Large intestine (tissue), 3 donors: ENCODE measurements around the gene AJUBA. TPM values are rescaled to one million over a fixed set of nuclear protein-coding genes. Genes with fewer than 3 reads are reported as not detected.
"Not testable (repeated sequence)": the region's sequence is repeated elsewhere in the genome, so short reads cannot be mapped to it uniquely, and the experiment has no call there.

ENCODE experiments used
- DNase-seq, 2 donors: peaks; one replicate each; pipeline versions ENCODE4 v3.0.0 to v3.0.0-alpha.2; 2013
- H3K27ac ChIP-seq: one replicate; pipeline ENCODE4 v1.5.1; 2013; ENCODE audit warnings: low read length
- H3K27me3 ChIP-seq: 2 replicates; pipeline ENCODE4 v1.6.1; 2013; ENCODE audit warnings: low read length; ENCODE audit not compliant: control insufficient read depth, insufficient read depth
- H3K36me3 ChIP-seq: 2 replicates; pipeline ENCODE4 v1.6.1; 2013; ENCODE audit warnings: low read length; ENCODE audit not compliant: control insufficient read depth, insufficient read depth
- H3K4me1 ChIP-seq: one replicate; pipeline ENCODE4 v1.6.1; 2013; ENCODE audit warnings: low read length; ENCODE audit not compliant: control insufficient read depth, insufficient read depth
- H3K4me3 ChIP-seq: one replicate; pipeline ENCODE4 v1.5.1; 2013; ENCODE audit warnings: low read length
- H3K9me3 ChIP-seq: one replicate; pipeline ENCODE4 v1.6.1; 2013; ENCODE audit warnings: mild to moderate bottlenecking, low read depth, low read length, moderate library complexity; ENCODE audit not compliant: control insufficient read depth
- WGBS: methylation state at CpG from one replicate; pipeline ENCODE4 v1.1.5; 2013; ENCODE audit warnings: low lambda C conversion rate; ENCODE audit not compliant: insufficient coverage; 5-methylcytosine and 5-hydroxymethylcytosine counted together
- polyA plus RNA-seq: library from polyadenylated mRNA; unstranded; fragments of 120-200 nt; gene quantifications from one replicate; pipeline ENCODE4 v1.2.1, GENCODE V29; 2013

Gene AJUBA
- polyA plus RNA-seq, 1 donor: 22.0 TPM

DNA sequence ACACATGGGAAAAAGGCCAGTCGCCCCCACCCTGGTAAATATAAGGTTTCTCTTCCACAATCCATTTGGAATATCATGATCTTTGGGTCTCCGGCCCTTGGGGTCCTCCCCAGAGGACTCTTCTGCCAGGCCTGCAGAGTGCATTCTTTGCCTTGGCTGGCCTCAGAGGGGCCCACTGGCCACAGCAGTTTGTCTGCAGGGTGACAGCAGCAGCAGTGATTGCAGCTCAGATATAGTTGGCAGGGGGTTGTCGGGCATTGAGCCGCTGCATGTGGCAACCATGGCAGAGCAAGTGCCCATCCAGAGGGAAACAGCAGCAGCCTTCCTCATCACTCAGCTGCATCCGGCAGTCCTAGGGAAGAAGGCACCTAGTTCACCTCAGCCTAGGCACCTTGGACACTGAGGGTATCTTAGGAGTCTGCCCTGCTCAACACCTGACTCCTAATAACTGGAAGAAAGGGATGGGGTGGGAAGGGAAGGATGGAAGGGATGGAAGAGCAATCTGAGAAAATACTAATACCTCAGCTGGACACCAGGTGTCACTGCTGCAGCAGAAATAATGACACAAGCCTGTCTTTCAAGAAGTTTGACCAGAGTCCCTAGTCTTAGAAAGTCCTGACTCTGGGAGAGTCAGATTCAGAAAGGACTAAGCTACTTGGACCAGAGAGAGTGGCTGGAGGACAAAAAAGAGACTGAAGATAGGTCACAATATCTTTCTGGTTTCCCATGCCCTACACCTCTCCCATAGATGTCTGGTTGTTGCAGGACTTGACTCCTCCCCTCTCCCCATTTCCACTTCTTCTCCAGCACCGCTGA is 8.9 kb downstream of the AJUBA start:
- no peaks in the 10 kb centered on the region for H3K9me3 ChIP-seq
- H3K36me3 ChIP-seq: peaks cover 16% of the 10 kb centered on the region
- WGBS: no CpG with 5 or more reads among the region's 6 CpGs
- DNase-seq: peak; percentile 51 to 60
- H3K27ac ChIP-seq: no peak overlapping the region
- H3K4me3 ChIP-seq: no peak overlapping the region
- H3K27me3 ChIP-seq: no peaks in the 10 kb centered on the region
- peaks cover 28% of the 10 kb centered on the region for H3K4me1 ChIP-seq

DNA sequence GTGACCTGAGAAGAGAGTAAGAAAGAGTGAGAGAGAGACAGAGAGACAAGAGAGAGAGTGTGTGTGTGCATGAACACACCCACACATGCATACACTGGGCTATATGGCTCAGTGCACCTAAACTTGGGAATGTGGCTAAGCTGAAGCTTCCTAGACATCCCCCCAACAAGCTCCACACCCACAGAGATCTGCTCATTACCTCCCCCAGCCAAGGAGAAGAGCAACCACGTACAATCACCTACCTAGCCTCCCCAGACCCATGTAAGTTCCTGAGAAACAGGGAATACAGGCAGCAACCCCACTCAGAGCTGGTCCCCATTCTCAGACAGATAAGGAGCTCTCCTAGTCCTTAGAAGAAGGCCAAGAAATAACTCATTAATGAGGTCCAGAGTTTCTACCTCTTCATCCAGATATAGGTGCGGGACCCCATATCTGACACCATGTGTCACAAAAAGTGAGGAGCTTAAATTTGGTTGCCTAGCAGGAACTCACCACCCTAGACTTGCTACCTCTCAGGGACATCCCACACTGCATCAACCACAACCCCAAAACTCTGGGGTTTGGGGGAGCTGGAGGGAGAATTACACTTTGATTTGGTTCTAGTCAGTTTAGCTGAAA is 9.9 kb downstream of the AJUBA start:
- no peaks in the 10 kb centered on the region for H3K27me3 ChIP-seq
- H3K9me3 ChIP-seq: no peaks in the 10 kb centered on the region
- H3K4me3 ChIP-seq: no peak overlapping the region
- no peak for DNase-seq
- no CpG with 5 or more reads among the region's 2 CpGs for WGBS
- H3K36me3 ChIP-seq: peaks cover 16% of the 10 kb centered on the region
- no peak overlapping the region for H3K27ac ChIP-seq
- peaks cover 18% of the 10 kb centered on the region for H3K4me1 ChIP-seq

- no peaks in the 10 kb centered on the region for H3K9me3 ChIP-seq
- no peaks in the 10 kb centered on the region for H3K27me3 ChIP-seq
- DNase-seq: no peak
- WGBS: 100% methylated on average over 1 of the region's 1 CpG
- no peak overlapping the region for H3K27ac ChIP-seq
- peaks cover 16% of the 10 kb centered on the region for H3K36me3 ChIP-seq
- no peak overlapping the region for H3K4me3 ChIP-seq
- peaks cover 6% of the 10 kb centered on the region for H3K4me1 ChIP-seq
These were observed 11.2 kb downstream of the AJUBA start for GRCh38 chr14:22971152-22971551.

DNA sequence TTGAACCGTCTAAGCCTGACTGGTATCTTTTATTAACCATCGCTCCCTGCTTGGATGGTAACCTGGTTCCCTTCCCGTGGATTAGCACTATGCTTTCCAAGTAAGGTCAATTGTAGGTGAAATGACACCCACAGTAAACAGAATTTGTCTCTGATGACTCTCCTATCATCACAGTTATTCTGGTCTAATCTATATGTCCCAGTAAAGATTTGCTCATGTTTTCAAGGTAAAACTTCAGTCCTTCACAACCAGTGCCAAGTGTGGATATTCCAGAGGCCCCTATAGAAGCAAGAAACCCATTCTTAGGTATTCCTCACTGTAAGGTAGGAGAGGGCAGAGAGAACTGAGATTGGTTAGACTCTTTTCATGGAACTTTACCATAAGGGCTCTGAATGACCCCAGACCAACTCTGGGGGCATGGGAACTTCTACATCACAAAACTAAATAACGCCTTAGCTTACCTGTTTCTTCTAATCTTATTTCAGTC is 15.5 kb downstream of the AJUBA start:
- H3K36me3 ChIP-seq: peaks cover 2% of the 10 kb centered on the region
- H3K27ac ChIP-seq: no peak overlapping the region
- H3K27me3 ChIP-seq: no peaks in the 10 kb centered on the region
- no peak for DNase-seq
- 20% methylated on average over 2 of the region's 4 CpGs for WGBS
- H3K4me3 ChIP-seq: no peak overlapping the region
- no peaks in the 10 kb centered on the region for H3K9me3 ChIP-seq
- no peaks in the 10 kb centered on the region for H3K4me1 ChIP-seq

GRCh38 chr14:22965916-22966782 is 16.2 kb downstream of the AJUBA start:
- H3K27ac ChIP-seq: peak overlapping the region; percentile 41
- not testable (repeated sequence) for H3K36me3 ChIP-seq, H3K4me1 ChIP-seq, H3K27me3 ChIP-seq, H3K9me3 ChIP-seq, H3K4me3 ChIP-seq
- peak; percentile 54 to 61 for DNase-seq
- 28% methylated on average over 2 of the region's 15 CpGs for WGBS

DNA sequence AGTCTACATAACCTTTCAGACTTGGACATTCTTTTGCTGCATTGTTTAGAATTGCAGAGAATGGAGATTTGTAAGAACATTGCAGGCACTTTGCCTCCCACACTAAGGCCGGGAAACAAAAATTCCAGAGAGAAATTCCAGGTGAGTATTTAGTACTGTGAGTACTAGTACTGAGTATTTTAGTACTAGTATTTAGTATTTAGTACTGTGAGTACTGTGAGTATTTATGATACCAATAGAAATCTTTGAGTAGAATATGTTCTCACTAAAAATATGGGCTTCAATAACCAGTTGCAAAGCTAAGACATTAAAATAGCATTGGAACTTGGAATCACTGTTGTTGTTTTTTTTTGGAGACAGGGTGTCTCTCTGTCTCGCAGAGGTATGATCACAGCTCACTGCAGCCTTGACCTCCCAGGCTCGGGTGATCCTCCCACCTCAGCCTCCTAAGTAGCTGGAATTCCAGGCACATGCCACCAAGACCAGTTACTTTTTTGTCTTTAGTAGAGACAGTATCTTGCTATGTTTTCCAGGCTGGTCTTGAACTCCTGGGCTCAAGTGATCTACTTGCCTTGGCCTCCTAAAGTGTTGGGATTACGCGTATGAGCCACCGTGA is 20.2 kb downstream of the AJUBA start:
- Histone ChIP-seq H3K27ac (no peak overlapping the region), H3K4me3 (no peak overlapping the region), H3K9me3 (peaks cover 3% of the 10 kb centered on the region), H3K4me1 (no peaks in the 10 kb centered on the region), H3K36me3 (no peaks in the 10 kb centered on the region), H3K27me3 (no peaks in the 10 kb centered on the region)
- no peak for DNase-seq
- 100% methylated on average over 4 of the region's 6 CpGs for whole genome bisulfite sequencing

DNA sequence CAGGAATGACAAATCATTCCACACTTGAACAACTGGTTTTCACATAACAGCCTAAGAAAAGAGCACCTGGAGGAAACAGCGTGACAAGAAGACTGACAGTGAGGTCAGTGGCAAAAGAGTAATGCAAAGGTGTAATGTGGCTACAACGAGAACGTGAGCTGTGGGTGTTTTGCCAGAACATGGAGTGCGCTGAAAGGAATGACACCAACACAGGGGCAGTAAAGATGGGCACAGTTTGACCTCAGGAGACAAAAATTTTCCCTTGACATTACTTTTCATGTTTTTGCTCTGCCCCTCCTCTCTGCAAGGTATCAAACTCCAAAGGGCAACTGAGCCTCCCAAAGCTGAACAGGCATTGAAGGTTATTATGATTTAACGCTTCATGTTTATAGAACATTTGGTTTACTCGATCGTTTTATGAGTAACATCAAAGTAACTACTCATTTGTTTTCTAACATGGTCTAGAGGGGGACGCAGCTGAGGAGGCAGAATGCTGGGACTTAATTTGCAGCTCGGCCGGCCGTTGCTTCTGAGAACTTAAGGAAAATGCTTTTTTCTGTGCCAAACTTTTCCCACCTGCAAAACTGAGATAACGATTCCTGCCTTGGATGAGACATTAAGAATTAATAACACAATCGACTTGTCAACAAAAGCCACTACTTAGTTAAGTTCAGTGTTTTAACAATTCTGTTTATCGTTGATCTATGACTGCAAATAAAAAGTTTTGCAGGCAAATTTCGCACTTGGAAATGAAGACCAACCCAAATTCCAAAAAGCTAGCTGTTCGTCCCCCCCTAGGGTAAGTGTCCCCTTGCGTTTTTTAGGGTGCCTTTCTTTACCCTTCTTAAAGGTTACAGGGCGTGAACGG is 26.4 kb downstream of the AJUBA start:
- peak in 1 of 2 donors; percentile 65 for DNase-seq

GRCh38 chr14:22952418-22952817 is 29.9 kb downstream of the AJUBA start:
- H3K9me3 ChIP-seq: no peaks in the 10 kb centered on the region
- H3K4me3 ChIP-seq: no peak overlapping the region
- H3K4me1 ChIP-seq: peaks cover 12% of the 10 kb centered on the region
- no peak for DNase-seq
- H3K27ac ChIP-seq: no peak overlapping the region
- no peaks in the 10 kb centered on the region for H3K27me3 ChIP-seq
- no CpG with 5 or more reads among the region's 1 CpG for WGBS
- H3K36me3 ChIP-seq: peaks cover 19% of the 10 kb centered on the region

More for the DNA sequence above, 26.4 kb downstream of the AJUBA start:
- Histone ChIP-seq H3K36me3 (peaks cover 9% of the 10 kb centered on the region), H3K27me3 (no peaks in the 10 kb centered on the region), H3K4me1 (peaks cover 12% of the 10 kb centered on the region), H3K9me3 (peaks cover 3% of the 10 kb centered on the region), H3K4me3 (peak overlapping the region; percentile 76), H3K27ac (peak overlapping the region; percentile 85)
- WGBS: 8% methylated on average over 2 of the region's 19 CpGs

DNA sequence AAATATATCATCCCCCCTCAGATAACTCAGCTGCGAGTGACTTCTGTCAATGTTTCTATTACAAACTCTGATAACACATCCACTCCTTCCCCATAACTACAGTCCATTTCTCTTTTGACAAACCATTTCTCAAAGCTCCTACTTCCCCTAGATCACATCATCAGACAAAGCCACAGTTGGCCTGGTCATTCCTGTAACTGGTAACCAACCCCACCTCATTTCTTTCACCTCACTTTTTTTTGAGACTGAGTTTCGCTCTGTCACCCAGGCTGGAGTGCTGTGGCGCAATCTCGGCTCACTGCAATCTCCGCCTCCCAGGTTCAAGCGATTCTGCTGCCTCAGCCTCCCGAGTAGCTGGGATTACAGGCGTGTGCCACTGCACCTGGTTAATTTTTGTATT is 30.6 kb downstream of the AJUBA start:
- not testable (repeated sequence) for DNase-seq, H3K4me3 ChIP-seq, H3K27me3 ChIP-seq, H3K9me3 ChIP-seq, H3K27ac ChIP-seq
- peaks cover 12% of the 10 kb centered on the region for H3K4me1 ChIP-seq
- 100% methylated on average over 1 of the region's 8 CpGs for WGBS
- H3K36me3 ChIP-seq: peaks cover 24% of the 10 kb centered on the region
